WERI-Rb-1 (cell line): ENCODE measurements around the gene KPNA6.

Source experiments
- DNase-seq: peaks from one replicate; pipeline ENCODE4 v3.0.0-alpha.2; 2020
- H3K27ac ChIP-seq: fragments of 250-450 bp; sonication (Bioruptor Pico); 2 replicates; pipeline ENCODE4 v1.5.1; 2020; ENCODE audit warnings: mild to moderate bottlenecking, moderate library complexity
- H3K27me3 ChIP-seq: fragments of 250-450 bp; sonication (Bioruptor Pico); 2 replicates; pipeline ENCODE4 v1.5.1; 2021; ENCODE audit warnings: mild to moderate bottlenecking, low read depth, moderate library complexity; ENCODE audit not compliant: insufficient read depth, severe bottlenecking
- H3K36me3 ChIP-seq: fragments of 250-450 bp; sonication (Bioruptor Pico); 2 replicates; pipeline ENCODE4 v1.5.1; 2020; ENCODE audit warnings: mild to moderate bottlenecking, moderate library complexity
- H3K4me3 ChIP-seq: 2 replicates; pipeline ENCODE4 v1.5.1; 2011; ENCODE audit warnings: low read depth, mild to moderate bottlenecking, control low read depth, low read length
- H3K9me3 ChIP-seq: fragments of 250-450 bp; sonication (Bioruptor Pico); 2 replicates; pipeline ENCODE4 v1.5.1; 2021; ENCODE audit warnings: mild to moderate bottlenecking, moderate library complexity; ENCODE audit not compliant: severe bottlenecking
- TF ChIP-seq, protein P1 (sequence below): IDR thresholded peaks from 2 replicates; pipeline ENCODE4 v1.5.1; 2011; ENCODE audit warnings: low read depth, mild to moderate bottlenecking, control low read depth, inconsistent platforms, low read length

The KPNA6 gene

DNA sequence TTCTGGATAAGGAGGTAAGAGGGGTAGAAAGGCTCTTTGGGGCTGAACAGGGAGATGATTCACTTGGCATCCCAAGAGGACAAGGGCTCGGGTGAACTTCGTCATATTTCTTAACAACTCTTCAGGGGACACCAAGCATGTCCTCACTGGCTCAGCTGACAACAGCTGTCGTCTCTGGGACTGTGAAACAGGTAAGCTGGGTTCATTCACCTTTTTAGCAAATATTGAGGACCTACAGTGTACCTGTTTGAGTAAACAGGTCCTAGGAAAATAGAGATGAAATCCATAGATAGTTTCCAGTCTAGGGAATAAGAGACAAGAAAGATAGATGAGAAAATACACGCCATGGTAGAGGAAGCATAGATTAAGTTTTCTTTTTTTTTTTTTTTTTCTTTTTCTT lies 116.4 kb downstream of the KPNA6 start:
- H3K36me3 ChIP-seq, result peaks cover 51% of the 10 kb centered on the region
- TF ChIP-seq, protein P1, sequence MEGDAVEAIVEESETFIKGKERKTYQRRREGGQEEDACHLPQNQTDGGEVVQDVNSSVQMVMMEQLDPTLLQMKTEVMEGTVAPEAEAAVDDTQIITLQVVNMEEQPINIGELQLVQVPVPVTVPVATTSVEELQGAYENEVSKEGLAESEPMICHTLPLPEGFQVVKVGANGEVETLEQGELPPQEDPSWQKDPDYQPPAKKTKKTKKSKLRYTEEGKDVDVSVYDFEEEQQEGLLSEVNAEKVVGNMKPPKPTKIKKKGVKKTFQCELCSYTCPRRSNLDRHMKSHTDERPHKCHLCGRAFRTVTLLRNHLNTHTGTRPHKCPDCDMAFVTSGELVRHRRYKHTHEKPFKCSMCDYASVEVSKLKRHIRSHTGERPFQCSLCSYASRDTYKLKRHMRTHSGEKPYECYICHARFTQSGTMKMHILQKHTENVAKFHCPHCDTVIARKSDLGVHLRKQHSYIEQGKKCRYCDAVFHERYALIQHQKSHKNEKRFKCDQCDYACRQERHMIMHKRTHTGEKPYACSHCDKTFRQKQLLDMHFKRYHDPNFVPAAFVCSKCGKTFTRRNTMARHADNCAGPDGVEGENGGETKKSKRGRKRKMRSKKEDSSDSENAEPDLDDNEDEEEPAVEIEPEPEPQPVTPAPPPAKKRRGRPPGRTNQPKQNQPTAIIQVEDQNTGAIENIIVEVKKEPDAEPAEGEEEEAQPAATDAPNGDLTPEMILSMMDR, result no peak

More for the DNA sequence above, 116.4 kb downstream of the KPNA6 start:
- Histone ChIP-seq H3K9me3 (no peaks in the 10 kb centered on the region), H3K27ac (no peak overlapping the region), H3K27me3 (no peaks in the 10 kb centered on the region), H3K4me3 (no peak overlapping the region)
- no peak for DNase-seq
